OCI-LY7 (cell line): ENCODE measurements around the gene GLG1. TPM values are rescaled to one million over a fixed set of nuclear protein-coding genes. Genes with fewer than 3 reads are reported as not detected.

Experiments used
- BruUV-seq: library from RNA; stranded (reverse); fragments of 400-500 nt; replicated peaks from 2 replicates; lab custom pipeline; 2021; lab: Mats Ljungman, UMichigan
- CTCF ChIA-PET: fragments of 300-600 bp; sonication (Branson Sonifier 250); formaldehyde crosslinking; loops from one replicate; lab custom pipeline; 2022; ENCODE audit warnings: antibody characterized with exemption; ENCODE audit not compliant: unreplicated experiment; lab: Charles Lee
- POLR2A ChIA-PET: fragments of 300-600 bp; sonication (Branson Sonifier 250); formaldehyde crosslinking; loops from one replicate; lab custom pipeline; 2022; ENCODE audit warnings: antibody characterized with exemption; lab: Charles Lee
- DNase-seq: peaks from one replicate; pipeline ENCODE4 v3.0.0-alpha.2; 2015; ENCODE audit warnings: low spot score
- H2AFZ ChIP-seq: fragments of 200-600 bp; sonication (generic), shearing (Covaris generic); 2 replicates; pipeline ENCODE4 v1.6.1; 2014; ENCODE audit warnings: mild to moderate bottlenecking, antibody characterized with exemption, low read length, moderate library complexity
- H3K27ac ChIP-seq: fragments of 200-600 bp; sonication (generic); 2 replicates; pipeline ENCODE4 v1.5.1; 2014; ENCODE audit warnings: mixed run types, low read depth, mild to moderate bottlenecking, moderate library complexity, low read length, inconsistent platforms; ENCODE audit not compliant: poor library complexity, severe bottlenecking
- H3K36me3 ChIP-seq: fragments of 200-600 bp; sonication (generic); 2 replicates; pipeline ENCODE4 v1.6.1; 2014; ENCODE audit warnings: mild to moderate bottlenecking, antibody characterized with exemption, low read length, moderate library complexity, mixed read lengths; ENCODE audit not compliant: insufficient read depth
- H3K4me1 ChIP-seq: fragments of 200-600 bp; sonication (generic); 2 replicates; pipeline ENCODE4 v1.5.1; 2014; ENCODE audit warnings: mild to moderate bottlenecking, low read length; ENCODE audit not compliant: insufficient read depth, poor library complexity, severe bottlenecking
- H3K4me2 ChIP-seq: fragments of 200-600 bp; sonication (generic); 2 replicates; pipeline ENCODE4 v1.6.1; 2014; ENCODE audit warnings: mild to moderate bottlenecking, low read length
- H3K4me3 ChIP-seq: fragments of 200-600 bp; sonication (generic); 2 replicates; pipeline ENCODE4 v1.5.1; 2014; ENCODE audit warnings: mild to moderate bottlenecking, low read depth, low read length; ENCODE audit not compliant: poor library complexity, severe bottlenecking
- H3K79me2 ChIP-seq: fragments of 200-600 bp; sonication (generic); 2 replicates; pipeline ENCODE4 v1.6.1; 2016; ENCODE audit warnings: low read depth, mild to moderate bottlenecking, low read length, moderate library complexity, mixed read lengths; ENCODE audit not compliant: insufficient read depth
- H3K9me2 ChIP-seq: fragments of 200-600 bp; sonication (generic); 2 replicates; pipeline ENCODE4 v1.6.1; 2016; ENCODE audit warnings: mild to moderate bottlenecking, low read length, mixed read lengths; ENCODE audit not compliant: insufficient read depth
- H3K9me3 ChIP-seq: fragments of 200-600 bp; sonication (generic); 2 replicates; pipeline ENCODE4 v1.6.1; 2014; ENCODE audit warnings: mild to moderate bottlenecking, mixed run types, low read length, mixed read lengths
- H4K20me1 ChIP-seq: fragments of 200-600 bp; sonication (generic); 2 replicates; pipeline ENCODE4 v1.6.1; 2014; ENCODE audit warnings: mild to moderate bottlenecking, antibody characterized with exemption, low read length, moderate library complexity, mixed read lengths; ENCODE audit not compliant: insufficient read depth
- CTCF ChIP-seq: fragments of 200-600 bp; sonication (generic); conservative IDR thresholded peaks from 2 replicates; pipeline ENCODE4 v1.5.1; 2014; ENCODE audit warnings: mild to moderate bottlenecking, antibody characterized with exemption, low read length, moderate library complexity, mixed read lengths
- EZH2phosphoT487 ChIP-seq: fragments of 200-600 bp; sonication (generic); IDR thresholded peaks from 2 replicates; pipeline ENCODE4 v1.6.1; 2018; ENCODE audit warnings: low read depth, borderline replicate concordance, mild to moderate bottlenecking, mixed run types, antibody characterized with exemption, low read length, moderate library complexity, mixed read lengths
- intact Hi-C: fragments of 100-400 bp; cut with micrococcal nuclease; formaldehyde crosslinking; loops from one replicate; pipeline ENCODE4 v1.10.0; 2022; ENCODE audit not compliant: unreplicated experiment
- total RNA-seq, 2 experiments: library from RNA; depleted of rRNA in 1 of 2; stranded (reverse); fragments of >200 nt in 1 of 2; shearing (Covaris generic) in 1 of 2; gene quantifications; 2 replicates each; pipeline ENCODE4 v1.2.3, GENCODE V29; 2014 to 2022

Gene GLG1
- total RNA-seq, 2 experiments from 2014 or later, result 40.4 to 69.8 TPM

- BruUV-seq, result no TSS peak
Measured at GRCh38 chr16:74560912-74561311, 46.0 kb downstream of the GLG1 start.

GRCh38 chr16:74558873-74559272 is 48.0 kb downstream of the GLG1 start:
- Histone ChIP-seq H3K4me3 (no peak overlapping the region), H3K9me3 (no peaks in the 10 kb centered on the region), H3K79me2 (peaks cover 9% of the 10 kb centered on the region; the same call in 1 of the 2 replicates), H3K9me2 (no peaks in the 10 kb centered on the region), H3K4me1 (no peaks in the 10 kb centered on the region), H4K20me1 (0 out of 2 replicates have a peak, but pooled peaks cover 6% of the 10 kb centered on the region), H3K36me3 (no peaks in the 10 kb centered on the region), H2AFZ (no peak overlapping the region), H3K4me2 (no peak overlapping the region), H3K27ac (no peak overlapping the region)
- no TSS peak for BruUV-seq
- CTCF ChIA-PET, result no interaction called here
- intact Hi-C loops, result no loop called here
- DNase-seq, result no peak
- TF ChIP-seq CTCF (no peak), EZH2phosphoT487 (no peak)
- POLR2A ChIA-PET, result interaction anchor here (0.6 to 0.8 kb wide), 4 partner anchors 27 to 115 kb away, joined by 3 to 5 read pairs (median 4); no protein-coding TSS in a partner anchor

More at GRCh38 chr16:74560912-74561311, 46.0 kb downstream of the GLG1 start:
- intact Hi-C loops, result no loop called here
- H3K79me2 ChIP-seq, result peaks cover 27% of the 10 kb centered on the region; the same call in 1 of the 2 replicates
- DNase-seq, result no peak
- no peaks in the 10 kb centered on the region for H3K9me2 ChIP-seq
- no peaks in the 10 kb centered on the region for H3K36me3 ChIP-seq
- no peak overlapping the region for H3K4me2 ChIP-seq
- ChIA-PET POLR2A (interaction anchor here (0.8 to 1.5 kb wide), 3 partner anchors 10 to 12 kb away, joined by 3 to 5 read pairs (median 4); no protein-coding TSS in a partner anchor), CTCF (interaction anchor here (1.3 kb wide), 1 partner anchor 23 kb away, joined by 4 read pairs; no protein-coding TSS in a partner anchor)
- no peak for TF ChIP-seq EZH2phosphoT487
- TF ChIP-seq CTCF, result no peak
- 0 out of 2 replicates have a peak, but pooled peaks cover 6% of the 10 kb centered on the region for H4K20me1 ChIP-seq
- H3K27ac ChIP-seq, result no peak overlapping the region
- H3K9me3 ChIP-seq, result no peaks in the 10 kb centered on the region
- H3K4me3 ChIP-seq, result no peak overlapping the region
- no peaks in the 10 kb centered on the region for H3K4me1 ChIP-seq
- H2AFZ ChIP-seq, result no peak overlapping the region

- ChIA-PET CTCF (interaction anchor here (0.5 kb wide), 1 partner anchor 1887 kb away, joined by 3 read pairs; no protein-coding TSS in a partner anchor), POLR2A (interaction anchor here (0.6 to 1.5 kb wide), 7 partner anchors 10 to 724 kb away, joined by 3 to 4 read pairs (median 3); no protein-coding TSS in a partner anchor)
- TF ChIP-seq EZH2phosphoT487 (no peak), CTCF (no peak)
- no peaks in the 10 kb centered on the region for H3K36me3 ChIP-seq
- no peak for DNase-seq
- H2AFZ ChIP-seq, result no peak overlapping the region
- BruUV-seq, result no TSS peak
- H3K4me1 ChIP-seq, result no peaks in the 10 kb centered on the region
- no peaks in the 10 kb centered on the region for H3K9me2 ChIP-seq
- H3K79me2 ChIP-seq, result peaks cover 4% of the 10 kb centered on the region; the same call in 1 of the 2 replicates
- H3K9me3 ChIP-seq, result no peaks in the 10 kb centered on the region
- intact Hi-C loops, result no loop called here
- H3K4me3 ChIP-seq, result no peak overlapping the region
- no peak overlapping the region for H3K4me2 ChIP-seq
- H4K20me1 ChIP-seq, result 0 out of 2 replicates have a peak, but pooled peaks cover 6% of the 10 kb centered on the region
- H3K27ac ChIP-seq, result no peak overlapping the region
Measured at GRCh38 chr16:74557275-74557674, 49.6 kb downstream of the GLG1 start.
